Activated naive CD4-positive, alpha-beta T cell (primary cell): Measurements from ENCODE around the gene POU6F1.

ENCODE experiments used
- DNase-seq, 4 experiments: peaks; one replicate each; lab custom pipeline; 2025; lab: John Stamatoyannopoulos, UW

POU6F1 gene

GRCh38 chr12:51163795-51164194 is 54.1 kb downstream of the POU6F1 start:
- DNase-seq, result no peak

DNA sequence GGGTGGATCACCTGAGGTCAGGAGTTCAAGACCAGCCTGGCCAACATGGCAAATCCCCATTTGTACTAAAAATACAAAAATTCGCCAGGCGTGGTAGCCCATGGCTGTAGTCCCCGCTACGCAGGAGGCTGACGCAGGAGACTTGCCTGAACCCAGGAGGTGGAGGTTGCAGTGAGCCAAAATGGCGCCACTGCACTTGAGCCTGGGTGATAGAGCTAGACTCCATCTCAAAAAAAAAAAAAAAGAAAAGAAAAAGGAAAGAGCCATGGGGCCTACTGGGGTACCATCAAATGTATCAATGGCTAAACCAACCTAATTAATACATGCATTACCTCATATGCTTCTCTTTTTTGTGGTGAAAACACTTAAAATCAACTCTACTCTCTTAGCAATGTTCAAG is 55.6 kb downstream of the POU6F1 start:
- no peak for DNase-seq

DNA sequence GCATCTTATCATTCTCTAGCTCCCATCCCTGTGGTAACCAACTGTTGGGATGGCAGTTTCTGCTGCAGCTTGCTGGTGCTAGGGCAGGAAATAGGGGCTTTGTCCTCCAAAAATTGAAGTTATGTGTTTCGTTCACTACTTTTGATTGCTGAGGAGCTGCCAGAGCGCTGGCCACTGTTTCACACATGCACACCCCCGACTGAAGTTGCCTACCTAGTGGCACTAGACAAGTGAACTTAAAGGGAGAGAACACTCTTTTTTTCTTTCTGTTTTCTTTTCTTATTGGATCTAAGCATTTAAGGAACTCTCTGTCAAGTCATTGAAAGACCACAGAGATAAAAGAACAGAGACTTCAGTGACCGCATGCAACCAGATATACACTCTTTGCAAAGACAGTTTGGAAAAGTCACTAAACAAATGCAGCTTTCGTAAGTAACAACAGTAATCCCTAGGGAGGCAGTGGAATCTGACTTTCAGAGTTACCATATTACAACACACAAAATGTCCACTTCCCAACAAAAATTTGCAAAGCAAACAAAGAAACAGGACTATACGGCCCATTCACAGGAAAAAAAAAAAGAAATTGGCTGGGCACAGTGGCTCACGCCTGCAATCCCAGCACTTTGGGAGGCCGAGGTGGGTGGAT is 56.9 kb downstream of the POU6F1 start:
- DNase-seq, result no peak

- DNase-seq, result no peak
These were observed 61.6 kb downstream of the POU6F1 start for GRCh38 chr12:51156245-51156765.

DNA sequence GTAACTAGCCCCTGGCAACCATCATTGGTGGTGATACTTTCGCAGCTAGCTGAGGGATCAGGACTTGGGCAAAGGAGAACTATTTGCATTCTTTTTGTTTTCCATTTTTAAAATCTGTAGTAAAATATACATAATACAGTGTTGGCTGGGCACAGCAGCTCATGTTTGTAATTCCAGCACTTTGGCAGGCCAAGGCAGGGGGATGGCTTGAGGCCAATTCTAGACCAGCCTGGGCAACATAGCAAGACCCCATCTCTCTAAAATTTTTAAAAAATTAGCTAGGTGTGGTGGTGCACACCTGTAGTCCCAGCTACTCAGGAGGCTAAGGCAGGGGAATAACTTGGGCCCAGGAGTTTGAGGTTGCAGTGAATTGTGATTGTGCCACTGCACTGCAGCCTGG is 64.9 kb downstream of the POU6F1 start:
- DNase-seq, result no peak

- no peak for DNase-seq
These were observed 67.1 kb downstream of the POU6F1 start for GRCh38 chr12:51150777-51151176.

- DNase-seq, result no peak
These were observed 70.6 kb downstream of the POU6F1 start for GRCh38 chr12:51147309-51147708.

GRCh38 chr12:51139292-51139844 is 78.5 kb downstream of the POU6F1 start:
- no peak for DNase-seq
